Endothelial cell of umbilical vein (primary cell): Measurements from ENCODE around the gene DMBX1. TPM values are rescaled to one million over a fixed set of nuclear protein-coding genes. Genes with fewer than 3 reads are reported as not detected.

ENCODE experiments used
- BruUV-seq: library from RNA; stranded (reverse); fragments of 400-500 nt; replicated peaks from 2 replicates; lab custom pipeline; 2021; lab: Mats Ljungman, UMichigan
- CTCF ChIA-PET: fragments of 300-600, 350-600 bp; sonication (Branson Sonifier 250); formaldehyde crosslinking; loops from one replicate; lab custom pipeline; 2021; ENCODE audit warnings: antibody characterized with exemption, inconsistent platforms; lab: Charles Lee
- POLR2A ChIA-PET: fragments of 300-600, 350-600 bp; sonication (Branson Sonifier 250); formaldehyde crosslinking; loops from one replicate; lab custom pipeline; 2021; ENCODE audit warnings: antibody characterized with exemption, inconsistent platforms; lab: Charles Lee
- DNase-seq: peaks from one replicate; pipeline ENCODE4 v3.0.0-alpha.2; 2011; ENCODE audit warnings: low read depth, low spot score
- FAIRE-seq: peaks from 2 replicates; lab custom pipeline; 2011; peaks lifted over from hg19 to GRCh38; lab: Jason Lieb, UNC
- H2AFZ ChIP-seq: 2 replicates; pipeline ENCODE4 v1.6.0; 2012; ENCODE audit warnings: low read depth, low read length, control low read depth, inconsistent platforms
- H3K27ac ChIP-seq: 2 replicates; pipeline ENCODE4 v1.5.1; 2011; ENCODE audit warnings: low read depth, mild to moderate bottlenecking, control low read depth, low read length, moderate library complexity; ENCODE audit not compliant: insufficient read depth
- H3K27me3 ChIP-seq, 2 experiments: 2 replicates each; pipeline versions ENCODE4 v1.6.0 to v1.6.1; 2011; ENCODE audit warnings: low read length in 2 of 2, mixed read lengths in 1 of 2; ENCODE audit not compliant: control insufficient read depth in 2 of 2, insufficient read depth in 2 of 2
- H3K36me3 ChIP-seq, 2 experiments: 2 replicates in 1 of 2; 3 replicates in 1 of 2; pipeline ENCODE4 v1.5.1; 2011; ENCODE audit warnings: low read length in 2 of 2, mild to moderate bottlenecking in 1 of 2, moderate library complexity in 1 of 2; ENCODE audit not compliant: control insufficient read depth in 2 of 2, insufficient read depth in 2 of 2; ENCODE audit errors: extremely low read depth in 1 of 2
- H3K4me1 ChIP-seq: 3 replicates; pipeline ENCODE4 v1.5.1; 2011; ENCODE audit warnings: mild to moderate bottlenecking, low read length; ENCODE audit not compliant: control insufficient read depth, insufficient read depth; ENCODE audit errors: extremely low read depth
- H3K4me2 ChIP-seq: 2 replicates; pipeline ENCODE4 v1.6.1; 2011; ENCODE audit warnings: low read length, control low read depth, mixed read lengths; ENCODE audit not compliant: insufficient read depth
- H3K4me3 ChIP-seq, 3 experiments: fragments of 200-600 bp in 1 of 3; sonication (generic), shearing (Covaris generic) in 1 of 3; replicated peaks in 1 of 3; 2 replicates each; pipeline ENCODE4 v1.5.1; 2011 to 2016; ENCODE audit warnings: control low read depth in 3 of 3, low read length in 3 of 3, mild to moderate bottlenecking in 2 of 3, inconsistent platforms in 1 of 3, low read depth in 1 of 3, moderate library complexity in 1 of 3; ENCODE audit not compliant: insufficient read depth in 1 of 3
- H3K79me2 ChIP-seq: 2 replicates; pipeline ENCODE4 v1.6.0; 2012; ENCODE audit warnings: low read length, inconsistent platforms; ENCODE audit not compliant: control insufficient read depth, insufficient read depth
- H3K9ac ChIP-seq: replicated peaks from 2 replicates; pipeline ENCODE3; 2011; ENCODE audit warnings: low read length, control low read depth; ENCODE audit not compliant: insufficient read depth; ENCODE audit errors: extremely low read depth
- H3K9me1 ChIP-seq: replicated peaks from 3 replicates; pipeline ENCODE4 v1.6.0; 2011; ENCODE audit warnings: mild to moderate bottlenecking, low read length; ENCODE audit not compliant: control insufficient read depth, insufficient read depth; ENCODE audit errors: extremely low read depth
- H3K9me3 ChIP-seq: replicated peaks from 2 replicates; pipeline ENCODE4 v1.5.1; 2012; ENCODE audit warnings: low read length, inconsistent platforms; ENCODE audit not compliant: control insufficient read depth, insufficient read depth
- H4K20me1 ChIP-seq: replicated peaks from 2 replicates; pipeline ENCODE3; 2011; ENCODE audit warnings: mild to moderate bottlenecking, low read length; ENCODE audit not compliant: control insufficient read depth, insufficient read depth; ENCODE audit errors: extremely low read depth
- EZH2 ChIP-seq: IDR thresholded peaks from 2 replicates; pipeline ENCODE4 v1.6.1; 2012; ENCODE audit warnings: borderline replicate concordance, low read depth, mild to moderate bottlenecking, moderate library complexity, low read length, inconsistent platforms; ENCODE audit not compliant: severe bottlenecking
- FOS ChIP-seq: IDR thresholded peaks from 2 replicates; pipeline ENCODE4 v1.6.1; 2011; ENCODE audit warnings: mild to moderate bottlenecking, low read length, moderate library complexity, borderline replicate concordance; ENCODE audit not compliant: insufficient read depth
- GATA2 ChIP-seq: IDR thresholded peaks from 2 replicates; pipeline ENCODE4 v1.7.0; 2011; ENCODE audit warnings: low read depth, mild to moderate bottlenecking, moderate library complexity, mixed read lengths, low read length; ENCODE audit not compliant: insufficient read length, insufficient read depth
- JUN ChIP-seq: IDR thresholded peaks from 2 replicates; pipeline ENCODE4 v1.6.1; 2011; ENCODE audit warnings: borderline replicate concordance, low read depth; ENCODE audit not compliant: insufficient read length, insufficient read depth
- MYC ChIP-seq: IDR thresholded peaks from one replicate; pipeline ENCODE4 v1.6.1; 2011; ENCODE audit warnings: mild to moderate bottlenecking, low read depth, low read length
- POLR2A ChIP-seq: IDR thresholded peaks from 2 replicates; pipeline ENCODE4 v1.6.1; 2012; ENCODE audit warnings: low read depth, mild to moderate bottlenecking, control low read depth, low read length
- POLR2AphosphoS5 ChIP-seq: IDR thresholded peaks from 2 replicates; pipeline ENCODE4 v1.6.1; 2012; ENCODE audit warnings: low read depth, mild to moderate bottlenecking, control low read depth, low read length, moderate library complexity; ENCODE audit not compliant: insufficient read depth
- dilution Hi-C: fragments of 300-500 bp; cut with MboI; formaldehyde crosslinking; loops from one replicate; pipeline ENCODE4 v1.15.0; 2019; ENCODE audit warnings: low sequenced_read_pairs; ENCODE audit not compliant: extremely low pct_ligation_motif_present
- intact Hi-C: fragments of 100-400 bp; cut with micrococcal nuclease; formaldehyde crosslinking; loops from one replicate; pipeline ENCODE4 v1.10.0; 2022
- polyA plus RNA-seq, 4 experiments: library from polyadenylated mRNA; depleted of rRNA in 3 of 4; stranded (reverse) in 3 of 4; unstranded in 1 of 4; fragments of >200 nt; gene quantifications; 2 replicates each; pipeline versions ENCODE4 v1.2.1 to v1.2.3, GENCODE V29; 2011 to 2012; ENCODE audit warnings: missing spikeins in 1 of 4
- total RNA-seq: library from RNA; stranded (reverse); gene quantifications from 2 replicates; pipeline ENCODE4 v1.2.3, GENCODE V29; 2021
- TF ChIP-seq, protein P1 (sequence below), 2 donors: IDR thresholded peaks; 1 replicate in 1 of 2; 2 replicates in 1 of 2; pipeline ENCODE4 v1.5.1; 2011; ENCODE audit warnings: low read length in 2 of 2, mild to moderate bottlenecking in 2 of 2, moderate library complexity in 2 of 2, control low read depth in 1 of 2, inconsistent platforms in 1 of 2, low read depth in 1 of 2; ENCODE audit not compliant: insufficient read depth in 1 of 2; ENCODE audit errors: extremely low read depth in 1 of 2
- TF ChIP-seq, protein P2 (sequence below): IDR thresholded peaks from 2 replicates; pipeline ENCODE4 v1.6.1; 2011; ENCODE audit not compliant: insufficient read depth, insufficient read length

DMBX1 gene
- total and polyA plus RNA-seq, 2 donors (not counting 3 experiments of a cell fraction or from before 2014, with no cell fraction given): not detected

DNA sequence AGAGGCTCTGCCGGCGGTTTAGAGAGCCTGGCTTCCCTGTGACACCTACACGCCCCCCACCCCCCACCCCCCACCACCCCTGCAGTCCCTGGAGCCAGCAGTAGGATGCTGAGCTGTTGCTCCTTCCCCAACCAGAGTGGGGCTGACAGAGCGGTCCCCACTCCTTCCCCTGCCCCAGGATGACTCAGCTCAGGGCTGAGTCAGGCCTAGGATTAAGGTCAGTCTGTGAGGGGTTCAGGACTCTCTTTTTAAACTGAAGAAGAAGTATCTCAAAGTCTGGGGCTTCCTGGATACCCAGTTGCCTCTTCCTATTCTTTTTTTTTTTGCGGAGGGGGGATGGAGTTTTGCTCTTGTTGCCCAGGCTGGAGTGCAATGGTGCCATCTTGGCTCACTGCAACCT, 19.1 kb downstream of the DMBX1 start:
- no peak overlapping the region for H3K4me2 ChIP-seq
- no peaks in the 10 kb centered on the region for H4K20me1 ChIP-seq
- BruUV-seq: no TSS peak
- TF ChIP-seq GATA2 (no peak), MYC (no peak), POLR2AphosphoS5 (no peak), POLR2A (no peak), EZH2 (no peak), FOS (no peak), JUN (no peak)
- TF ChIP-seq, protein P1, sequence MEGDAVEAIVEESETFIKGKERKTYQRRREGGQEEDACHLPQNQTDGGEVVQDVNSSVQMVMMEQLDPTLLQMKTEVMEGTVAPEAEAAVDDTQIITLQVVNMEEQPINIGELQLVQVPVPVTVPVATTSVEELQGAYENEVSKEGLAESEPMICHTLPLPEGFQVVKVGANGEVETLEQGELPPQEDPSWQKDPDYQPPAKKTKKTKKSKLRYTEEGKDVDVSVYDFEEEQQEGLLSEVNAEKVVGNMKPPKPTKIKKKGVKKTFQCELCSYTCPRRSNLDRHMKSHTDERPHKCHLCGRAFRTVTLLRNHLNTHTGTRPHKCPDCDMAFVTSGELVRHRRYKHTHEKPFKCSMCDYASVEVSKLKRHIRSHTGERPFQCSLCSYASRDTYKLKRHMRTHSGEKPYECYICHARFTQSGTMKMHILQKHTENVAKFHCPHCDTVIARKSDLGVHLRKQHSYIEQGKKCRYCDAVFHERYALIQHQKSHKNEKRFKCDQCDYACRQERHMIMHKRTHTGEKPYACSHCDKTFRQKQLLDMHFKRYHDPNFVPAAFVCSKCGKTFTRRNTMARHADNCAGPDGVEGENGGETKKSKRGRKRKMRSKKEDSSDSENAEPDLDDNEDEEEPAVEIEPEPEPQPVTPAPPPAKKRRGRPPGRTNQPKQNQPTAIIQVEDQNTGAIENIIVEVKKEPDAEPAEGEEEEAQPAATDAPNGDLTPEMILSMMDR (IDR thresholded peaks at IDR 0.05; ENCODE audit: extremely low read depth in 1 of 2, insufficient read depth in 1 of 2, low read depth in 1 of 2, low read length in 2 of 2): no peak
- TF ChIP-seq, protein P2, sequence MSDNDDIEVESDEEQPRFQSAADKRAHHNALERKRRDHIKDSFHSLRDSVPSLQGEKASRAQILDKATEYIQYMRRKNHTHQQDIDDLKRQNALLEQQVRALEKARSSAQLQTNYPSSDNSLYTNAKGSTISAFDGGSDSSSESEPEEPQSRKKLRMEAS: no peak
- intact Hi-C loops (no loop called here), dilution Hi-C loops (no loop called here)
- H3K4me3 ChIP-seq: no peak overlapping the region
- DNase-seq: no peak
- FAIRE-seq: no peak
- POLR2A ChIA-PET: no interaction called here
- H3K79me2 ChIP-seq: no peaks in the 10 kb centered on the region
- H3K9me1 ChIP-seq: no peaks in the 10 kb centered on the region
- no peak overlapping the region for H2AFZ ChIP-seq
- H3K9me3 ChIP-seq: no peaks in the 10 kb centered on the region
- H3K4me1 ChIP-seq: no peaks in the 10 kb centered on the region
- no peak overlapping the region for H3K9ac ChIP-seq
- CTCF ChIA-PET: interaction anchor here (0.8 to 3.0 kb wide), 3 partner anchors 9 to 20 kb away, joined by 3 to 9 read pairs (median 3); no protein-coding TSS in a partner anchor
- H3K27ac ChIP-seq: no peak overlapping the region
- H3K36me3 ChIP-seq: no peaks in the 10 kb centered on the region
- H3K27me3 ChIP-seq: peaks cover 6 to 13% of the 10 kb centered on the region in 2 experiments
